GM18498 (cell line): Measurements from ENCODE around the gene LYPD5.

Experiments
- ATAC-seq: cut with Tn5 transposase; IDR thresholded peaks from one replicate; pipeline ENCODE4 v1.9.1; 2021; ENCODE audit warnings: mild to moderate bottlenecking, moderate library complexity; ENCODE audit not compliant: unreplicated experiment

Gene LYPD5

DNA sequence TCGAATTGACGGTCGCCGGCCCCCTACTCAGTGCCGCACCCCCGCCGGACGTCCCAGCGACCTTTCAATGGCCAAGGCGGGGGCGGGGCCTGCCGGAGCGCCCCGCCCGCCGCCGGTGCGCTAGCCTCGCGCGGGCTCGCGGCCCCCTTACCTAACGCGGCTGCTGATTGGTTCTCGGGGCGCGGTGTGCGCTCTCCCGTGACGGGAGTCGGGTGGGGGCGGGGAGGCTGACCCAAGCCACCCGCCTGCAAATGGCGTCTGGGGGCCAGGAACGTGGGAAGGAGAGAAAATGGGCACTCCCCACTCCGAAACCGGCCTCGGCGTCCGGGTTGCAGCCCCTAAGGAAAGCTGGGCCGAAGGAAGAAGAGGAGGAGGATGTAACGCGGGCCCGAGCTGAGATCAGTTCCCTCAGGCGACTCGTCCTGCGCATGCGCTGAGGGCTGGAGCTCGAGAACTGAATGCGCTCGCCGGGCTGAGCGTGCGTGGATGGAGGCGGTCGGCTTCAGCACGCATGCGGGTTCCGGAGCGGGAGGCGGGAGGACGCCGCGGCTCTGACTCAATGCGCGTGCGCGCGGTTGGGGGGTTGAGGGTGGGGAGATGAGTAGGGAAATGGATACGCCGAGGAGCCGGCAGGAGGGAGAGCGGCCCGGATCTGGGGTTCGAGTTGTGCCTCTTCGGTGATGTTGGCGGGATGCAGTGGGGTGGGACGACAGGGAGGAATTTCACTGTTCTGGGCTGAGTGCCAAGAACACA is 47.6 kb downstream of the LYPD5 start, which contains the start of gene SMG9:
TSS of gene SMG9 (minus strand) at position 460 of the 753 bp plus-strand sequence. CDS start 4,221 bp downstream, outside the sequence.
- peak; percentile 74 for ATAC-seq

DNA sequence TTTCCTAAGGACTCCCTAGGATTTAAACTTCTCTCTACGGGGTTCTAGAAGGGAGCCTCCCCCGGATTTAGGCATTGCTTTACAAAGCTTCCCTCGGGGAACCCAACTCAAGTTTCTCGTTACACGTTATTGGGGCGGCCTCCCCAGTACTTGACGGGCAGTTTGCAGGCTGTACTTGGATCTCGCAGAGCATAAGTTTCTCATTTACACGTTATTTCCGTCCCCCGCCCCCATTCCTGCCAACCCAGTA is 48.1 kb downstream of the LYPD5 start:
- ATAC-seq: no peak

DNA sequence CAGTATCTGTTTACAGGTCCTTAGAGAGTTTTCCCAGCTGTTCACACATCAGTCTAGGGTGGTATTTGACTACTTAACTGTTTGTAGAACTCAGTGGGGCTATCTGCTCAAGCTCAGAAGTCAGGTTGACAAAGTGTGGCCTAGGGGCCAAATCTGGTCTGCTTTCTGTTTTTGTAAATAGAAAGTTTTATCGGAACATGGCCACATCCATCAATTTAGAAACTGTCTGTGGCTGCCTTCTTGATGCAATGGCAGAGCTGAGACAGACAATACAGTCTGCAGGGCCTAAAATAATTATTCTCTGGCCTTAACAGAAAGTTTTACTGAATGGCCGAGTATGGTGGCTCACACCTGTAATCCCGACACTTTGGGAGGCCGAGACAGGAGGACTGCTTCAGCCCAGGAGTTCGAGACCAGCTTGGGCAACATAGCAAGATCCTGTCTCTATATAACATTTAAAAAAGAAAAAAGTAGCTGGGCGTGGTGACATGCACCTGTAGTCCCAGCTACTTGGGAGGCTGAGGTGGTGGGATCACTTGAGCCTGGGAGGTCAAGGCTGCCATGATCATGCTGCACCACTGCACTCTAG is 49.9 kb downstream of the LYPD5 start:
- ATAC-seq: no peak

DNA sequence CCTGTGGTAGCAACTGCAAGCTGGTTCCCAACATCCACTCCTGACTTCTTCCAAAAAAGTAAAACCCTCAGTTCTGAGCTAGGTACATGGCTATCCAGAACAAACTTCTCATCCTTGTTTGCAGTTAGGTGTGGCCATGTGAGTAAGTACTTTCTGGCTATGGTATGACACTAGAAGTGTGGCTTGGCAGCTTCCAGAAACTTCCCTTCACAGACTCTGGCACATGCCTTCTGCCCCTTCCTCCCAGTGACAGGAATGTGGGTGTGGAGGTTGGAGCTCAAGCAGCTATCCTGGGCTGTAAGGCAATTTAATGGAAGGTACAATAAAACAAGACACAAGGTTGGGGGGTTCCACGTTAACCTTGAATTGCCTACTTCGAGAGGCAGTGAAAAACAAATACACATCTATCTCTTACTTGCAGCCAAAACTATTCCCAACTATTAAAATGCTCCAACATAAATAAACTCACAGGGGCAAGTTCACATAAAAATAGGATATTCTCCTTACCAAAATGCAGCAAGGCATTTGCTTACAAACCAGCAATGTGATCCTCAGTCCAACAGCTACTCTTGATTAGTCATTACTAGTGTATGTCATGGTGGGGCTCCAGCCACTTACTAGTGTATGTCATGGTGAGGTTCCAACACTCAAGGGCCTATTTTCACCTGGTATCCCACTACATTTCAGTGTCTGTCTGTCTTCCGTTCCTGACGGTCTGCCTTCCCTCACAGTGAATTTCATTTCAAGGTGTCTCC is 50.6 kb downstream of the LYPD5 start:
- no peak for ATAC-seq

DNA sequence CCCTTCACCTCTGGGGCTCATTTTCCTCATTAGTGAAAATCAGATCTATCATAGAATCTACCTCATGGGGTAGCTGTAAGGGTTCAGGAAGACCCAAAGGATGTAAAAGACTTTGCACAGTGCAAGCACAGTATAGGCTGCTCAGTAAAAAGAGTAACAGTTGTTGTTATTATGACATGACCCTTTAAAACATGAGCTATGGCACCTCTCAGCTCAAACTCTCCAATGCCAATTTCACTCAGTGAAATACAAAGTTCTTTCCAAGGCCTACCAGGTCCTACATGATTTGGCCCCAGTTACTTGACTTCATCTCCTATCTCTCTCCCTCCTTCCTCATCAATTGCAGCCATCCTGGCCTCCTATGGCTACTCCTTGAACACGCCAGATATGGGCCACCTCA is 52.3 kb downstream of the LYPD5 start:
- ATAC-seq: no peak

DNA sequence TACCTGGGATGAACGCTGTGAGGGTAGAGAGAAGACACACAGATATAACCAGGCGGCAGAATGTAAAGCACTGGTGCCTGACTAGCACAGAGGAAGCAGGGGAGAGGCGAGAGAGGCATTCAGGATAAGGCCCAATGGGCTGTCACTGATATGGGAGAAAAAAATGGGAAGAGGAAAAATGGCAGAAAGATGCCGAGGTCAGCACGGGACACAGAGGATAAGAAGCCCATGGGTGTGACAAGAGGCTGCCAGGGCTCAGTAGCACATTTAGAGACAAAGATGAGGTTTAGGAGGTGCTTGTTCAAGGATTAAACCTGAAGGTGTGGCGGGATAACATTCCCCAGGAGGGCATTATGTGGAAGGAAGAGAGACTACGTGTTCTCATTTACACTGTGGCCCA is 53.1 kb downstream of the LYPD5 start:
- no peak for ATAC-seq

DNA sequence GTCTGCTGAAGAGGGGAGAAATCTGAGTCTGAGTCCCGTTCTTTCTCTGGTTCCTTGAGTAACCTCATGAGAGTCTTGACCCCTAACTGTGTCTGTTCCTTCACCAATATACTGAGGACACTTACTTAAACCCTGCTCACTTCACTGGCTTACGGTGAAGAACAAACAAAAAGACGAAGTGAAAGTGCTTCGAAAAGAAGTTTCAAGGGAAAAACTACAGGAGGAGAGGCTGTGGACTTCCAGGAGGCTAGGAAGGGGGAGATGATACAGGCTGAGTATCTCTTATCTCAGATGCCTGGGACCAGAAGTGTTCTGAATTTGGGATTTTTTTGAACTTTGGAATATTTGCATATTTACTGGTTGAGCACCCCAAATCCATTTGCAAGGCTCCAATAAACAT is 53.6 kb downstream of the LYPD5 start:
- no peak for ATAC-seq

DNA sequence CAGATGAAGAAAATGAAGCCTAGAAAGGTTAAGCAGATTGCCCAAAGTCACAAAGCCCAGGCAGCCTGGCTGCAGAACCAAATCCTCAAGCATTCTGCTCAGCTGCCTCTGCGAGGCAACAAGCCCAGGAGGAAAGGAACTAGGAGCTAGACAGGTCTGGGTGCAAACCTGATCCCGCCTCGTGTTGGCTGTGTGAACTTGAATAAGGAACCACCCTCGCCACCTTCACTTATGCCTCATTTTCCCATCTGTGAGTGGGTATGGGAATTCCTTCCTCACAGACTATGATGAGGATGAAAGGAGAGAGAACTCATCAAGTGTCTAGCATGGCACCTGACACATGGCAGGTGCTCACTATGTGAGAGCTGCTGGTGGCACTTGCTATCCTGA is 54.0 kb downstream of the LYPD5 start:
- ATAC-seq: no peak

DNA sequence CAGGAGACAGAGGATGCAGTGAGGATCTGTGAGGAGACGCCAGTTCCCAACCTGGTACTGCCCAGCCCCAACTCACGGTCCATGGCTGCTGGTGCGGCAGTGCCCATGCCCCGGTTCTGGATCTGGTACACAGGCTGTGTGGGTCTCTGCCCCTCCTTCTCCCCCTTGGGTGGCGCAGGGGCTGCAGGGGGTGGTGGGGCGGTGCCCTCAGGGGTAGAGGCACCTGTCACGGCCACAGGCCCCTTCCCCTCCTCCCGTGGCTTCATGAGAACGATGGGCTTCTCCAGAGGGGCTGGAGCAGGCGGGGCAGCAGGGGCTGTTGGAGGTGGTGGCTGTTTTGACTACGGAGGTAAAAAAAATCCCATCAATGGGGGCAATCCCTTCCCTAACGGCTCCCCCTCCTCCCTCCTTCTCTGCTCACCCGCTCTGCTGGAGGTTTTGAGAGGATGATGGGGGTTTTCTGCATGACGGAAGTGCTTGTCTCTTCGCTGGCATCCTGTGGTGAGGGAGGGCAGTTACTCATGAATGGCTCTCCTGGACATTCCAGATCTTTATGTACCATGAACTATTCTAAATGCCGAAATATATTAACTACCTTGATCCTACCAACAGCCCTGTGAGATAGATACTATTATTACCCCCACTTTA is 54.6 kb downstream of the LYPD5 start:
- no peak for ATAC-seq
